Measurements from ENCODE around the gene HPGD. TPM values are rescaled to one million over a fixed set of nuclear protein-coding genes. Genes with fewer than 3 reads are reported as not detected.

Gene HPGD
- polyA plus RNA-seq, 1 donor (not counting 4 experiments of a cell fraction or from before 2014, with no cell fraction given) = 0.75 TPM

DNA sequence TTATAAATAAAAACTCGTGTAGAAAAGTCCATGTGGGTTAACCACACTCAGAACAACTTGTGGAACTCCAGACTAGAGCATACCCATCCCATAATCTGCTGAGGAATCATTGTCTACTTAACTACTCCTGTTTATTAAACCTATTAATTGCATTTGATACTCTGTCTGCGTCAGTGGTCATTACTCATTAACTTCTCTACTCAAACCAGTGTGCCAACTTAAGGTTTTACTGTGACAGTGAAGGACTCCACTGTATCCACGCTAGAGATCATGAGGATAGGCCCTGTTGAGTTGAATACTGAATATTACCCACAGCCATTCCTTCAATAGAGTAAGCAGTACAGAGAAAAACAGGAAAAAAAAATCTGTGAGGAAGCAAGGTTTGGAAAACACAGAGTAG is 17.3 kb downstream of the HPGD start:
- no peaks in the 10 kb centered on the region for H3K9me1 ChIP-seq (ENCODE audit: control insufficient read depth, extremely low read depth, insufficient read depth, low read length)
- no peaks in the 10 kb centered on the region for H4K20me1 ChIP-seq (ENCODE audit: control insufficient read depth, extremely low read depth, insufficient read depth, low read length)
- H3K4me3 ChIP-seq (ENCODE audit: control insufficient read depth in 2 of 3, extremely low read depth in 1 of 3, insufficient read depth in 2 of 3, low read depth in 1 of 3, low read length in 3 of 3) = no peak overlapping the region
- no peak overlapping the region for H3K9ac ChIP-seq (ENCODE audit: control insufficient read depth, extremely low read depth, insufficient read depth, low read length)
- H3K4me2 ChIP-seq (ENCODE audit: control insufficient read depth, extremely low read depth, insufficient read depth, low read depth, low read length) = no peak overlapping the region
- no peaks in the 10 kb centered on the region for H3K79me2 ChIP-seq (ENCODE audit: control insufficient read depth, insufficient read depth, low read length)
- dilution Hi-C loops (cut with MboI; ENCODE audit: extremely low pct_ligation_motif_present, low sequenced_read_pairs) = no loop called here
- peaks cover 18% of the 10 kb centered on the region for H3K4me1 ChIP-seq (ENCODE audit: control insufficient read depth, extremely low read depth, insufficient read depth, low read length)
- DNase-seq (ENCODE audit: low read depth, low spot score) (no peak), FAIRE-seq (no peak)
- no peak overlapping the region for H2AFZ ChIP-seq (ENCODE audit: control insufficient read depth, low read length)
- H3K9me3 ChIP-seq (ENCODE audit: control insufficient read depth, low read depth, low read length) = no peaks in the 10 kb centered on the region
- TF ChIP-seq, protein P1, sequence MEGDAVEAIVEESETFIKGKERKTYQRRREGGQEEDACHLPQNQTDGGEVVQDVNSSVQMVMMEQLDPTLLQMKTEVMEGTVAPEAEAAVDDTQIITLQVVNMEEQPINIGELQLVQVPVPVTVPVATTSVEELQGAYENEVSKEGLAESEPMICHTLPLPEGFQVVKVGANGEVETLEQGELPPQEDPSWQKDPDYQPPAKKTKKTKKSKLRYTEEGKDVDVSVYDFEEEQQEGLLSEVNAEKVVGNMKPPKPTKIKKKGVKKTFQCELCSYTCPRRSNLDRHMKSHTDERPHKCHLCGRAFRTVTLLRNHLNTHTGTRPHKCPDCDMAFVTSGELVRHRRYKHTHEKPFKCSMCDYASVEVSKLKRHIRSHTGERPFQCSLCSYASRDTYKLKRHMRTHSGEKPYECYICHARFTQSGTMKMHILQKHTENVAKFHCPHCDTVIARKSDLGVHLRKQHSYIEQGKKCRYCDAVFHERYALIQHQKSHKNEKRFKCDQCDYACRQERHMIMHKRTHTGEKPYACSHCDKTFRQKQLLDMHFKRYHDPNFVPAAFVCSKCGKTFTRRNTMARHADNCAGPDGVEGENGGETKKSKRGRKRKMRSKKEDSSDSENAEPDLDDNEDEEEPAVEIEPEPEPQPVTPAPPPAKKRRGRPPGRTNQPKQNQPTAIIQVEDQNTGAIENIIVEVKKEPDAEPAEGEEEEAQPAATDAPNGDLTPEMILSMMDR (optimal IDR thresholded peaks at IDR 0.05 in 1 of 3, IDR thresholded peaks at IDR 0.05 in 1 of 3, conservative IDR thresholded peaks at IDR 0.05 in 1 of 3; ENCODE audit: extremely low read depth in 1 of 3, insufficient read depth in 2 of 3, low read length in 3 of 3) = no peak
- no peak for TF ChIP-seq EZH2 (IDR thresholded peaks at IDR 0.05; ENCODE audit: low read length)
- H3K27ac ChIP-seq (ENCODE audit: control insufficient read depth, insufficient read depth, low read length) = no peak overlapping the region
- no peaks in the 10 kb centered on the region for H3K27me3 ChIP-seq (ENCODE audit: control insufficient read depth, extremely low read depth, insufficient read depth, low read length)
- no peaks in the 10 kb centered on the region for H3K36me3 ChIP-seq (ENCODE audit: control insufficient read depth in 2 of 2, extremely low read depth in 1 of 2, insufficient read depth in 2 of 2, low read length in 2 of 2)

DNA sequence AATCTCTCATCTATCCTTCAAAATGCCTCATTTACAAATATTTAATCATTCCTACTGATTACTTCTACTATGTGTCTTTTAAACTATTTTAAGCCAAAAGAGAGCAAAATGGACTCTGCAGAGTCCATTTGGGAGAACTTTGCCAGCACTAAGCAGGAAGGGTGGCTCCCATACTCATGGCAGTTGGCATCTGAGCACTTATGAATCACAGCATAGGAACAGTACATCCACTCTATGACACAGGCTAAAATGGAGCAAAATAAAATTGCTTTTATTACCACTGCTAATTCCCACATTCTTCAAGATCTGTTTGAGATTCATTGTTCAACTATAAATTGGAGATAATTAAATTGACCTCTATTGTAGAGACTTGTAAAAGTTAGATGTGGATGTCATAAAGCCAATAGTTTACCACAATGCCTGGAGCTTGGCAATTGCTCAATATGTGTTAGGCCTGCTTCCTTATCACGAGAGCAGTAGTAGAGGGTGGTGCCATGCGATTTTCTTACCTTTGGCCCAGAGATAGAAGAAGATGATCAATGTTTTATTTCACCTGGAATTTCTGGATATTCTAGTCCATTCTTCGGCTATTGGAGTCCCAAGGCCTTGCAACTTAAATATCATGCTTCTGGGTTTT is 19.1 kb downstream of the HPGD start:
- H4K20me1 ChIP-seq (ENCODE audit: control insufficient read depth, extremely low read depth, insufficient read depth, low read length) = no peaks in the 10 kb centered on the region
- peak overlapping the region; percentile 31 for H3K4me2 ChIP-seq (ENCODE audit: control insufficient read depth, extremely low read depth, insufficient read depth, low read depth, low read length)
- no peak for TF ChIP-seq EZH2 (IDR thresholded peaks at IDR 0.05; ENCODE audit: low read length)
- TF ChIP-seq, protein P1 (optimal IDR thresholded peaks at IDR 0.05 in 1 of 3, IDR thresholded peaks at IDR 0.05 in 1 of 3, conservative IDR thresholded peaks at IDR 0.05 in 1 of 3; ENCODE audit: extremely low read depth in 1 of 3, insufficient read depth in 2 of 3, low read length in 3 of 3) = no peak
- no peaks in the 10 kb centered on the region for H3K27me3 ChIP-seq (ENCODE audit: control insufficient read depth, extremely low read depth, insufficient read depth, low read length)
- DNase-seq (ENCODE audit: low read depth, low spot score) (no peak), FAIRE-seq (peak; percentile 83)
- H3K4me1 ChIP-seq (ENCODE audit: control insufficient read depth, extremely low read depth, insufficient read depth, low read length) = peaks cover 18% of the 10 kb centered on the region
- no peak overlapping the region for H3K9ac ChIP-seq (ENCODE audit: control insufficient read depth, extremely low read depth, insufficient read depth, low read length)
- no peaks in the 10 kb centered on the region for H3K79me2 ChIP-seq (ENCODE audit: control insufficient read depth, insufficient read depth, low read length)
- no peaks in the 10 kb centered on the region for H3K9me3 ChIP-seq (ENCODE audit: control insufficient read depth, low read depth, low read length)
- dilution Hi-C loops (cut with MboI; ENCODE audit: extremely low pct_ligation_motif_present, low sequenced_read_pairs) = no loop called here
- H3K9me1 ChIP-seq (ENCODE audit: control insufficient read depth, extremely low read depth, insufficient read depth, low read length) = no peaks in the 10 kb centered on the region
- H3K4me3 ChIP-seq (ENCODE audit: control insufficient read depth in 2 of 3, extremely low read depth in 1 of 3, insufficient read depth in 2 of 3, low read depth in 1 of 3, low read length in 3 of 3) = no peak overlapping the region
- no peaks in the 10 kb centered on the region for H3K36me3 ChIP-seq (ENCODE audit: control insufficient read depth in 2 of 2, extremely low read depth in 1 of 2, insufficient read depth in 2 of 2, low read length in 2 of 2)
- no peak overlapping the region for H3K27ac ChIP-seq (ENCODE audit: control insufficient read depth, insufficient read depth, low read length)
- peak overlapping the region; percentile 8 for H2AFZ ChIP-seq (ENCODE audit: control insufficient read depth, low read length)

Measured in keratinocyte (primary cell).